Activated CD4-positive, CD25-positive, alpha-beta regulatory T cell treated with anti-CD3 and anti-CD28 coated beads, Interleukin-2, amount 50 U/mL, for 72 hours (primary cell): ENCODE measurements around the gene SRPRB.

Source experiments
- DNase-seq: peaks from one replicate; pipeline ENCODE4 v3.0.0; 2021

SRPRB gene

DNA sequence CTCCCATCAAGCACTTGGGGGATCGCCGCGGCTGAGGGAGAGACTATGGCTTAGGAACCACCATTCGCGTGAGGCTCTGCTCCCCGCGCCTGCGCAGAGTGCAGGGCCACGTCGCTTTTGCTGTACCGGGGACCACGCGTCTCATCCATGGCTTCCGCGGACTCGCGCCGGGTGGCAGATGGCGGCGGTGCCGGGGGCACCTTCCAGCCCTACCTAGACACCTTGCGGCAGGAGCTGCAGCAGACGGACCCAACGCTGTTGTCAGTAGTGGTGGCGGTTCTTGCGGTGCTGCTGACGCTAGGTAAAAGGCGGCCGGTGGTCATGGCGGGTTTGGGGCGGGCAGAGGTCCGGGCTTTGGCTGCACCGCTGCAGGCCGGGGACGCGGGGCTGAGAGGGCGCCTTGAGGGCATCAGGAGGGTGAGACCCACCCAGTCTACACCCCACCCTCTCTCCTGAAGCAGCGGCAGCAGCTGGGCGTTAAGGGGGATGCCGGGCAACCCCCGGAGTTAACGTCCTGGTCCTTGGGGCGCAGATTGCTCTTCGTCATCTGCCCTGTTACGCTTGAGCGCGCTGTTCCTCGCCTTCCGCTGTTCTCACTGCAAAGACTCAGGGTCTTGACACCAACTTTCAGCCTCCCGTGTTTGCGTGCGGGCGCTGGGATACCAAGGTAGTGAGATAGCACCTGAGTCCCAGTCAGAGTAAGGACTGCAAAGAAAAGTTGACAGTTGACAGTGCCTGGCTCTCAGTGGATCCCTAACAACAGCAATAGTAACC lies at the start of gene SRPRB:
Gene SRPRB, plus strand, starts transcription at position 114 of the 774 bp plus-strand sequence. Its CDS starts 34 bp downstream, at position 148.
- peak; percentile 92 for DNase-seq

DNA sequence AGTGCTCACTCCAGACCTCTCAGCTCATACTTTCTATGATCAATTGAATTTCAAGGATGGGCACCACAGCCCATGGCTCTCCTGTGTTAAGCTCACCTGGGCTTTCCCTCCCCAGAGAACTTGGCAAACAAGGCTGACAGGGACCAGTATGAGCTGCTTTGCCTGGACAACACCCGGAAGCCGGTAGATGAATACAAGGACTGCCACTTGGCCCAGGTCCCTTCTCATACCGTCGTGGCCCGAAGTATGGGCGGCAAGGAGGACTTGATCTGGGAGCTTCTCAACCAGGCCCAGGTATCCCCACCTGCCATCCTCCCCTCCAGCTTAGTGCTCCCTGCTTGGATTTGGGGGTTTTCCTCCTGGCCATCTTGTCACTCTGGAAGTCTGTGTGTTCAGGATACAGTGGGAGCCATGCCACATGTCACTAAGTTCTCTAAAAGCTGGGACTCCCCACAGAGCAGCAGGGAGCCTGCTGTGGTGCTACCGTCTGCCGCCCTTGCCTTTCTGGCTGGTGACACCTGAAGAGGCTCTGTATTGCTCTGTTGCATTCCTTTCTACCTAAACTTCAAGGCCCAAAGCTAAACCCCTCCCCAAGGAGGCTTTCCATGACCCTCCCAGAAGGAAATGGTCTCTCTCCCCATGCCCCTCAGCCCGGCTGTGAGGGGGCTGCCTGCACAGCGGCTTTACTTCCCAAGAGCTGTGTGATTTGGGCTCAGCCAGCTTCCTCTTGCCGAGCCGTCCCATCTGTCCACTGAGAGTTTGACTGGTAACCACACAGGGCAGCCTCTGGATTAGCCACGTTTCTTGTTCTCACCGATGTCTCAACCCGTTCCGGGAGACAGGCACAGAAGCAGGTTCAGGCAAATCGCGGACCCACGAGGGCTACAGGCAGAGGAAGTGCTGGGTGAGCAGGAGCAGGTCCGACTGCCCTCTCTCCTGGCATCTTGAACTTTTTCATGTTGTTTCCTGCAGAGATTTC lies 48.6 kb upstream of the SRPRB start:
- DNase-seq, result no peak

DNA sequence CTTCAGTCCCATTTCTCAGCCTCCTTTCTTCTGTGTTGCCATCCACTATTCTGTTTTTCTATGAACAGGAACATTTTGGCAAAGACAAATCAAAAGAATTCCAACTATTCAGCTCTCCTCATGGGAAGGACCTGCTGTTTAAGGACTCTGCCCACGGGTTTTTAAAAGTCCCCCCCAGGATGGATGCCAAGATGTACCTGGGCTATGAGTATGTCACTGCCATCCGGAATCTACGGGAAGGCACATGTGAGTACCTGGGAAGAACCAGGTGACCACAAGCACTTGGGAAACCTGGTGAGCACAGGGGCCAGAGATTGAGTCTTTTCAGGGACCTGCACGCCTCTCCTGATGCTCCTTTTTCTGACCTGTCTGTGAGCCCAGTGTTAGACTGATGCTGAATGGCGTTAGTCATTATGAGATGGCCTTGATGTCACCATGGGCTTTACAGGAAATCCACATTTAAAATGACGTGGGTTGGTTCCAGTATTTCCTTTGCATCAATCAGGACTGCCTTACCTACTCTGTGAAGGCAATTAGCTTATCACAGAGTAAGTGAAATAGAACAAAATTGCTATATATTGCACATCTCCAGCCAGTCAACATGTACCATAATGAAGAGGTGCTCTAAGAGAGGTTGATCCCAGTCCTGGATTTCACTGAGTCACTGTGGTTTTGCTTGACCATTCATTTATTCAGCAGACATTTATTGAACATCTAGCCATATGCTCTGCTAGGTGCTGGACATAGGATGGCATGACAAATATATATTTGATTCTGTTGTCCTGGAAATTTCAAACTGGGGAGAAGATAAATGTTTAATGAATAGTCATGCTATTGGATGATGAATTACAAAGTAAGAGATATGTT lies 47.7 kb upstream of the SRPRB start:
- DNase-seq, result no peak

- no peak for DNase-seq
Observed at GRCh38 chr3:133758568-133758928, 47.1 kb upstream of the SRPRB start.

DNA sequence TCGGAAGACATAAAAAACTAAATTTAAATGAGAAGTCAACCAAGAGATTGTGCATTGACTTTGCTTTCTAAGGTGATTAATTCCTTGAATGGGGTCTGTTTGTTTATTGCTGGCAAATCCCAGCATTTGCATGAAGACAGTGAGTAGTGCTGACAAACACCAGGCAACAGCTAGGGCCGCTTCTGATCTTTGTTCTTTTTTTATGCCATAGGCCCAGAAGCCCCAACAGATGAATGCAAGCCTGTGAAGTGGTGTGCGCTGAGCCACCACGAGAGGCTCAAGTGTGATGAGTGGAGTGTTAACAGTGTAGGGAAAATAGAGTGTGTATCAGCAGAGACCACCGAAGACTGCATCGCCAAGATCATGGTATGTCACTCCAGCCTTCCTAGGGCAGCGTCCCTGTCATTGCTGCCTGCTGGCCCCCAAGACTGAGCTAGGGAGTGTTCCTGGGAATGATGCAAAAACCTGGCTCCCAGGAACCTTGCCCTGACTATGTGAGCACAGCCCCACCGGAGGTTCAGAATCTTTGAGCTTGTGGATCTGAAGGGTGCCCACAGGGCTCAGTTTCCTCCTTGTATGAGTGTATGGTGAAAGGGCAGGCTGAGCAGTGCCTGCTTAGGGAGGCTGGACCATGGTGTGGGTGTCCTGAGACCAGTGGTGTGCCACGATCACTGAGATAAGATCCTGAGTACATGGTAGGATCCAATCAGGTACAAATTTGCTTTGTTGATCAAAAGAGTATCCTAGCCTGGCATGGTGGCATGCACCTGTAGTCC lies 46.5 kb upstream of the SRPRB start:
- DNase-seq, result no peak

DNA sequence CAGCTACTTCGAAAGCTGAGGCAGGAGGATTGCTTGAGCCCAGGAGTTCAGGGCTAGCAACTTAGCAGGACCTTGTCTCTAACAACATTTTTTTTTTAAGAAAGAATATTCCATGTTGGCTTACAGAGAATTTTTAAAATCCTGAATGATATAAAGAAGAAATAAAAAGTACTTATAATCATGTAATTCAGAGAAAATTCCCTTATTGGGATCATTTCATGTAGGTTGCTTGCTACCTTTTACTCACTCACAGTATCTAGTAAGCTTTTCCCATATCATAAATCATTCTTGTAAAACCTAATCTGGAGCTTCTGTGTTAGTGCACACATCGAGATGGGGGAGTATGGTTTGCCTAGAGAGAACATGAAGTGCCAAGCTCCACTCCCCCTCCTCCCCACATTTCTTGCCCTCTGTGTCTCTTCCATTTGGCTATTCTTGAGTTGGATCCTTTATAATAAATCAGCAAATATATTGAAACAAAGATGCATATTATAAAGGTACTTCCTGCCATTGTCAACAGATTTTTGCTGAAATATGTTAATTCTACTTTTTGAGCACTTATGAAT lies 45.8 kb upstream of the SRPRB start:
- no peak for DNase-seq

- DNase-seq, result no peak
Observed at GRCh38 chr3:133760916-133761315, 44.7 kb upstream of the SRPRB start.

- no peak for DNase-seq
Observed at GRCh38 chr3:133761605-133762484, 43.8 kb upstream of the SRPRB start.

DNA sequence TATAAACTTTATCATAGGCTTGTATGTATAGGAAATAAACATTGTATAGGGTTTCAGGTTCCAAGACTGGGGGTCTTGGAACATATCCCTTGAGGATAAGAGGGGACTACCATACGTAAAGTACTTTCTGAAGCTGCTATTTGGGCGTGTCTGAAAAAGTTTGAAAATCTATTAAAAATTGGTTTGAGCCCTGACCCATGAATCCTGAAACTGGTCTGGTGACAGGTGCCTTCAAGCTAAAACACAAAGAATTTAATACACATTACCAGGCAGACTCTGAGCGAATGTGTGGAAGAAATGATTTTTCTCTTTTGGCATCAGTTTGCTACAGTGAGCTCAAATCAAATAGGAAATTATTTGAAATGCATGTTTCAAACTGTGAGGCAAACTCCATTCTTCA lies 43.1 kb upstream of the SRPRB start:
- no peak for DNase-seq

- DNase-seq, result no peak
Observed at GRCh38 chr3:133763797-133764683, 41.6 kb upstream of the SRPRB start.

DNA sequence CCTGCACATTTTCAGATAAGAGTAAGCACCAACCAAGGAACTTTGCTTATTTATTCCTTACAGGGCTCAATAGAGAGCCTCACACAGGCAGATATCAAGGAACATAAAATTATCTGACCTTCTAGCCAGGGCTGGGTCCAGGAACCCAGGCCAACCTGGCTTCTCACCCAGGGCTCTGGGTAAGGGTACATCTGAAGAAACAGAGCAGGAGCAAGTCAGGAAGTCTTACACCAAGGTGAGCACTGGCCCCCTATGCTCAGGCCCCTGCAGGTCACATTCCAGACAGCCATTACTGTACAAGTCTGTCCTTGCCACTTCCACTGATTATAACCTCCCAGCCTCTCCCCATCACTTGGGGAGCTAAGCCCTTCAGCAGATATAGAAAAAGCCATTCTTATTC lies 40.4 kb upstream of the SRPRB start:
- DNase-seq, result no peak

DNA sequence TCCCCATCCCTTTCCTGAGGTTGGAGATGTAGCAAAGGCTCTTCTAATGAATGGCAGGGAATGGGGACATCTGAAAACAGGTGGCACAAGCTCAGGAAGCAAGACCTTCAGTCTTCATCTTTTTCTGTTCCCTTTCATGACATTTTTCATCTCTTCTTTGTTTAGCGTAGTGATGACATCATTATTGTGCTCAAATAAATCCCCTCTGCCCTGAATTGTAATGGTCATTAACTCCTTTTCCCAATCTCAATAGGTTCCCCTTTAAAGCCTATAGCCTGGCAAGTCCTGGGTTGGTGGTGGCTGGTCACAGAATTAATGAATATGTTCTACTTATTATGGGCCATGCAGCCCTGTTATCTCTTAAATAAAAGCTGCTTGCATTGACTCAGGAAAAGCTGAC lies 38.0 kb upstream of the SRPRB start:
- DNase-seq, result no peak

GRCh38 chr3:133769536-133769935 lies 36.1 kb upstream of the SRPRB start:
- no peak for DNase-seq

DNA sequence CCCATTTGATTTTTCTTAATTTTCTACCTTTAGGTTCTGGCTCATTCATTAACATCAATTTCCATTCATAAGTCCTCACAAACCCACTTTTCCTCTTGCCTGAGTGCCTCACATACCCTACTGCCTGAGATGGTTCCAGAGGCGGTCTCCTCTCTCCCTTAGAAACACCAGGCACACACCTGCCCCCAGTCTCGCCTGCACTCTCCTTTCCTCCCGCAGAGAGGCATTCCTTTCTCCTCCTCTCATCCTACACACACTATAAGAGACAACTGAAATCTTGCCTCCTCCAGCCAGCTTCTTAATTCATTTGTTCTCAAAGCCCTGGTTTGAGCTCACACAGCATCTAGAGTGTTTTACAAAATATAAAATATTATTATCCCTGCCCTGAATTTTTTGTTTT lies 31.9 kb upstream of the SRPRB start:
- no peak for DNase-seq

GRCh38 chr3:133775309-133775708 lies 30.3 kb upstream of the SRPRB start:
- no peak for DNase-seq

DNA sequence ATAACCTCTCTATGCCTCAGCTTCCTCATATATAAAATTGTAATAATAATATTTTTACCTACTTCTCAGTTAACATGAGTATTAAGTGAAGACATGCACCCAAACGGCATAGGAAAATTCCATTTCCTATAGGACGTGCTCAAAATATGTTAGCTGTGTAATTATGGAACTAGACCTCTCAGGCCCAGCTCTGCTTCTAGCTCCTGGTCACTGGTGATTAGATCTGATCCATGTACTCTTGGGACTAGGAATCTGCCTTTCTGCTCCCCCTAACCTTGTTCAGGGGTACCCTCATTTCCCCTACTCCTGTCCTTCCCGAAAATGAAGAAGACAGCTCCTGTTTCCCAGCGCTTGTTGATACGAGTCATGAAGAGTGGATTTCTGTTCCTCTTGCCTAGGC lies 29.8 kb upstream of the SRPRB start:
- no peak for DNase-seq

DNA sequence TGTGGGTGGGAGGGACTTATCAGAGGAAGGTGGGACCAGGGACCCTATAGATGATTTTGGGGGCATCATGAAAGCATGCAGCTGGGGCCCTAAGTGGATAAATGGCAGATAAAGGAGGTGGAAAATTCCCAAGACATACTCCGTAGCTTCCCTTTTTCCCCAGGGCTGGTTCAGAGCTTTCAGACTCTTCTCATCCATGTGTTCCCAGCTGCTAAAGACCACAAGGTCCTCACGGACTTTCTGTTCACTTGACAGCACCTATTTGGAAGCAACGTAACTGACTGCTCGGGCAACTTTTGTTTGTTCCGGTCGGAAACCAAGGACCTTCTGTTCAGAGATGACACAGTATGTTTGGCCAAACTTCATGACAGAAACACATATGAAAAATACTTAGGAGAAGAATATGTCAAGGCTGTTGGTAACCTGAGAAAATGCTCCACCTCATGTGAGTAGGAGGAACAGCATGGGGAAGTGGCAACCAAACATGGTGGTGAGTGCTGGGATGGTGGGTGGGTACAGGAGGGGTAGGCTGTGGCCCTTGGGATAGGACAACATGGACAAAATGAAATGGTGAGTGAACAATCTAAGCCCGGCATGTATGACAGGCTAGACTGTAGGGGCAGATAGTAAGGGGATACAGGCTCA lies 28.7 kb upstream of the SRPRB start:
- no peak for DNase-seq

GRCh38 chr3:133777807-133778568 lies 27.6 kb upstream of the SRPRB start:
- DNase-seq, result no peak
